Measurements from ENCODE around the gene BRPF1.
"Not testable (repeated sequence)": the region's sequence is repeated elsewhere in the genome, so short reads cannot be mapped to it uniquely, and the experiment has no call there.

Gene BRPF1

GRCh38 chr3:9765865-9766264 is 34.3 kb downstream of the BRPF1 start:
- peak; percentile 43 for DNase-seq (ENCODE audit: low read depth)

DNA sequence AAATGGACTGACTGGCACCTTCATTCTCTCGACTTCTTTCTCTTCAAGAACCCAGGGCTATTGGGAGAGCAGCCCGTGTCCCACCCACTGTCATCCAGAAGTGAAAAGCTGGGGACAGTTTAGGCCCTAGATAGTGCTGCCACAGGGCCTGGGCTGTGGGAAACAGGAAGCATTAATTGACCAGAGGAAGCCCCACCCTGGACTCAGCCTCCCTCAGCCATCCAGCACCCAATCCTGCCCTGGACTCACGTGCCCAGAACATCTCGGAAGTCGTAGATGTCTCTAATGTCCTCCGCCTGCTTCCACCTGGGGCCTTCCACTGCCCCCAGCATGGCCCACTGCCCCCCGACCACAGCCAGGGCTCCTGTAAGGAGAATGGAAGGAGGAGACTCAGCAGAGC is 35.9 kb downstream of the BRPF1 start:
- no peak overlapping the region for H3K4me3 ChIP-seq (ENCODE audit: low read depth, low read length)
- TF ChIP-seq, protein P1, sequence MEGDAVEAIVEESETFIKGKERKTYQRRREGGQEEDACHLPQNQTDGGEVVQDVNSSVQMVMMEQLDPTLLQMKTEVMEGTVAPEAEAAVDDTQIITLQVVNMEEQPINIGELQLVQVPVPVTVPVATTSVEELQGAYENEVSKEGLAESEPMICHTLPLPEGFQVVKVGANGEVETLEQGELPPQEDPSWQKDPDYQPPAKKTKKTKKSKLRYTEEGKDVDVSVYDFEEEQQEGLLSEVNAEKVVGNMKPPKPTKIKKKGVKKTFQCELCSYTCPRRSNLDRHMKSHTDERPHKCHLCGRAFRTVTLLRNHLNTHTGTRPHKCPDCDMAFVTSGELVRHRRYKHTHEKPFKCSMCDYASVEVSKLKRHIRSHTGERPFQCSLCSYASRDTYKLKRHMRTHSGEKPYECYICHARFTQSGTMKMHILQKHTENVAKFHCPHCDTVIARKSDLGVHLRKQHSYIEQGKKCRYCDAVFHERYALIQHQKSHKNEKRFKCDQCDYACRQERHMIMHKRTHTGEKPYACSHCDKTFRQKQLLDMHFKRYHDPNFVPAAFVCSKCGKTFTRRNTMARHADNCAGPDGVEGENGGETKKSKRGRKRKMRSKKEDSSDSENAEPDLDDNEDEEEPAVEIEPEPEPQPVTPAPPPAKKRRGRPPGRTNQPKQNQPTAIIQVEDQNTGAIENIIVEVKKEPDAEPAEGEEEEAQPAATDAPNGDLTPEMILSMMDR (conservative IDR thresholded peaks at IDR 0.05; ENCODE audit: low read depth, low read length) = no peak
- DNase-seq (ENCODE audit: low read depth) = no peak

More at GRCh38 chr3:9765865-9766264, 34.3 kb downstream of the BRPF1 start:
- TF ChIP-seq, protein P1 (conservative IDR thresholded peaks at IDR 0.05; ENCODE audit: low read depth, low read length) = no peak
- H3K4me3 ChIP-seq (ENCODE audit: low read depth, low read length) = no peak overlapping the region

GRCh38 chr3:9768141-9768775 is 36.7 kb downstream of the BRPF1 start:
- TF ChIP-seq, protein P1 (conservative IDR thresholded peaks at IDR 0.05; ENCODE audit: low read depth, low read length) = no peak
- DNase-seq (ENCODE audit: low read depth) = no peak
- no peak overlapping the region for H3K4me3 ChIP-seq (ENCODE audit: low read depth, low read length)

GRCh38 chr3:9769012-9769411 is 37.5 kb downstream of the BRPF1 start:
- no peak for DNase-seq (ENCODE audit: low read depth)
- TF ChIP-seq, protein P1 (conservative IDR thresholded peaks at IDR 0.05; ENCODE audit: low read depth, low read length) = no peak
- peak overlapping the region; percentile 51 for H3K4me3 ChIP-seq (ENCODE audit: low read depth, low read length)

- TF ChIP-seq, protein P1 (conservative IDR thresholded peaks at IDR 0.05; ENCODE audit: low read depth, low read length) = no peak
- peak within 1 kb of the TSS; percentile 51 for H3K4me3 ChIP-seq (ENCODE audit: low read depth, low read length)
- peak; percentile 57 for DNase-seq (ENCODE audit: low read depth)
Measured at GRCh38 chr3:9769426-9770275, 38.1 kb downstream of the BRPF1 start, which contains the start of gene CAMK1. Gene CAMK1, minus strand, starts transcription at chr3:9769947. Its CDS starts 2,198 bp downstream, at chr3:9767749.

GRCh38 chr3:9770276-9770812 is 38.8 kb downstream of the BRPF1 start:
- peak; percentile 56 for DNase-seq (ENCODE audit: low read depth)
- H3K4me3 ChIP-seq (ENCODE audit: low read depth, low read length) = peak overlapping the region; percentile 51
- TF ChIP-seq, protein P1 (conservative IDR thresholded peaks at IDR 0.05; ENCODE audit: low read depth, low read length) = no peak

GRCh38 chr3:9771007-9771406 is 39.5 kb downstream of the BRPF1 start:
- not testable (repeated sequence) for H3K4me3 ChIP-seq (ENCODE audit: low read depth, low read length); DNase-seq (ENCODE audit: low read depth)

All from choroid plexus epithelial cell (primary cell).